Hindlimb muscle (tissue), 1 donor: ENCODE measurements around the gene OCEL1. TPM values are rescaled to one million over a fixed set of nuclear protein-coding genes. Genes with fewer than 3 reads are reported as not detected.

Experiments used
- DNase-seq: peaks from one replicate; pipeline ENCODE4 v3.0.0-alpha.2; 2013
- polyA plus RNA-seq: library from polyadenylated mRNA; unstranded; fragments of 120-200 nt; gene quantifications from one replicate; pipeline ENCODE4 v1.2.1, GENCODE V29; 2013; ENCODE audit not compliant: insufficient read length

OCEL1 gene
- polyA plus RNA-seq, 1 donor, result 8.2 TPM

DNA sequence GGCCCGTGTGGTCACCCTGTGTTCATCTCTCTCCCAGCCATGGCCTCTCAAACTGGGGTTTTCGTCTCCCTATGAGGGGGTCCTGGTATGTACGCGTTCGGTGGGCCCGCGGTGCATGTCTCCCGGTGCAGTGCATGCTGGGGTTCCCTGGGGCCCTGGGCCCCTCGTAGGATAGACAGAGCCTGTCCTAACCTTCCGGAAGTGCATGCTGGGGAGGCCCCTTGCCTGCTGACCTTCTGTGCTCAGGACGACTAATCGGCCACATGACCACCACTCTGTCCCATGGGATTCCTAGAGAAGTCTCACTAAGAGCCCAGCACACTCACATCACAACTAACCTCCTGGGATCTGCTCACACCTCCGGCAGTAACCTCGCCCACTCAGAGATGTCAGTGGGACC lies 15.7 kb upstream of the OCEL1 start:
- no peak for DNase-seq

DNA sequence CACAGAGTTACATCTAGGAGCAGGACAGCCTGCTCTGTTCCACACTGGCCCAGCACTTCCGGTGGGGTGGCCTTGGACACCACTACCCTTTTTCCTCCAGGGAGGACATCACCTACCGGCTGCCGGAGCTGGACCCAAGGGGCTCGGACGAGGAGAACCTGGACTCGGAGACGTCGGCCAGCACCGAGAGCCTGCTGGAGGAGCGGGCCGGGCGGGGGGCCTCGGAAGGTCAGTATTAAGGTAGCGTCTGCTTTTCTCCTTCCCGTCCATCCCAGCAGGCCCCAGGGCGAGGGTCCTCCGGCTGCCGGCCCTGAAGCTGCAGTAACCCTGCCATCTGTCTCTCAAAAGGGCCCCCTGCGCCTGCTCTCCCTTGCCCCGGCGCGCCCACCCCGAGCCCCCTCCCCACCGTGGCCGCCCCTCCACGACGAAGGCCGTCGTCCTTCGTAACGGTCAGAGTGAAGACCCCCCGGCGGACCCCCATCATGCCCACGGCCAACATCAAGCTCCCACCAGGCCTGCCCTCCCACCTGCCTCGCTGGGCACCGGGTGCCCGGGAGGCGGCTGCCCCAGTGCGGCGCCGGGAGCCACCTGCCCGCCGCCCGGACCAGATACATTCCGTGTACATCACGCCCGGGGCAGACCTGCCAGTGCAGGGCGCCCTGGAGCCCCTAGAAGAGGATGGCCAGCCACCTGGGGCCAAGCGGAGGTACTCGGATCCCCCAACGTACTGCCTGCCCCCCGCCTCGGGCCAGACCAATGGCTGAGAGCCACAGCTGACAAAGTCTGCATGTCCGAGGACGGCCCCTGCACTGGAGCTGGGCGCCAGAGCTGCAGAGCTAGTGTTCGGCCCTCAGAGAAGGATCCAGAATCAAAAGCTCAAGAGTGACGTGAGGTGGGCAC lies 14.2 kb upstream of the OCEL1 start:
- DNase-seq, result no peak

DNA sequence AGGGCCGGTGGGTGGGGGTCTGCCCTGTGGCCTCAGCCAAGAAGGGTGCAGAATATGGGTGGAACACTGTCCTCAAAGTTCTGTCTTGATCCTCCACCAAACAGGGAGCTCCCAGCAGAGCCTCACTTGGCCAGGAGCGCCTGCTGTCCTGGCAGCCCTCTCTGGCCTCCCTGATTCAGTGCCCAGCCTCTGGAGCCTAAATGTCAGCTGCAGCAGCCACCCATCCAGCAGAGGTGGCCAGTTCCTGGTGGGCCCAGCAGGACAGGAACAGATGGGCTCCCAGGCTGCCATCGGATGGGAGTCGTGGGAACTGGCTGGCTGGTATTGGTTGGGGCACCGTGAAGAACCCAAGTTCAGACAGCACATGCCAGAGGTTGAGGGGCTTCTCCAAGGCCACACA lies 12.7 kb upstream of the OCEL1 start:
- no peak for DNase-seq

DNA sequence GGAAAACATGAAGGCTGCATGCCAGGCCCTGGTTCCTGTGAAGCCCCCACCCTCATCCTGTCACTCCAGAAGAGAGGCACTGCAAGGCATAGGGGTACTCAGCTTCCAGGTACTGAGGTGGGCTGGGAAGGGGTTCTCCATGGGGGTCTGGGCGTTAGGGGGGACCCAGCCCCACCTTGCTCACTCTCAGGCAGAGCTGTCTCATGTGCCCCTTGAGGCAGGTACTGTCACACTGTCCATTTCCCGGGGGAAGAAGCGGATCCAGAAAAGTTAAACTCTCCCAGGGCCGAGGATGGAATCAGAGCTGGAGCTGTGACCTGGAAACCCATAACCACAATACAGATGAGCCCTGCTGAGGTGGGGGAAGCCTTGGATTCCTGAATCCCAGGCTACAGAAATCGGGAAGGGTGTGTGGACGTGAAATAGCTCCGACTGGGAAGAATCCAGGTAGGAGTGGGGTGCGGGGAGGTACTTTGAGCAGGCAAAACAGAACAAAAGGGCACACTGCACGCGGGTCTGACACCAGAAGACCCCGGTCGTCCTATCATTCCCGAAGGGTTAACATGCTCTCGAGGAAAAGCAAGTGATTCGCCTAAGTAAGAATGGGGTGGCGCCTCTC lies 11.4 kb upstream of the OCEL1 start:
- no peak for DNase-seq

DNA sequence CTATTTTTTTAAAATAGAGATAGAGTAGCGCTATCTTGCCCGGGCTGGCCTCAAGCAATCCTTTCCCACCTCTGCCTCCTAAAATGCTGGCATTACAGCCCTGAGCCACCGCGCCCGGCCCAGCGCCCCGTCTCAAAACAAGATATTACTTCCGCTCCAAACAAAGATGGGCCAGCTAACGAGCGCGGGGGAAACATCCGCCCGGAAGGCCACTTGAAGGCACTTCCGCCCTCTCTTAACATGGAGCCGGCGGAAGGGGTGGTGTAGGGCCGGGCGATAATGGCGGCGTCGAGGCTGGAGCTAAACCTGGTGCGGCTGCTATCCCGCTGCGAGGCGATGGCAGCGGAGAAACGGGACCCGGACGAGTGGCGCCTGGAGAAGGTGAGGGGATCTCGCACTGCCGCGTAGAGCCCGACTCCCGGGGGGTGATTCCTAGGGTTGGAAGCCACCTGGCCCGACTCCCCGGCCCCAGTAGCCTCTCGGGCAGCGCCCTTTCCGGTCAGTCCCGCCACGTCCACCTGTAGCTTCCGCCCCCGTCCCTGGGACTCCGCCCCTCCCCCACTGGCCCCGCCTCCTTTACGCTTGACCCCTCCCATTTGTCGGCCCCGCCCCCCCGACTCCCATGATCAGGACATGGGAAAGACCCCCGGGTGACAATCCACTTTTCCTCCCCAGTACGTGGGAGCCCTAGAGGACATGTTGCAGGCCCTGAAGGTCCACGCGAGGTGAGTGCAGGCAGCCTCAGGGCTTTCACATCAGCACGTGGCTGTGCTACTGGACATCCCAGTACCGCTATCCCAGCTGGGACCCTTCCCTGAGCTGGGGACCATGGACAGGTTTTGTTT lies 10.7 kb upstream of the OCEL1 start, which contains the start of gene USE1:
TSS of gene USE1 (plus strand) at position 231 of the 845 bp plus-strand sequence. CDS start at position 280, 49 bp downstream.
- DNase-seq, result peak; percentile 94

DNA sequence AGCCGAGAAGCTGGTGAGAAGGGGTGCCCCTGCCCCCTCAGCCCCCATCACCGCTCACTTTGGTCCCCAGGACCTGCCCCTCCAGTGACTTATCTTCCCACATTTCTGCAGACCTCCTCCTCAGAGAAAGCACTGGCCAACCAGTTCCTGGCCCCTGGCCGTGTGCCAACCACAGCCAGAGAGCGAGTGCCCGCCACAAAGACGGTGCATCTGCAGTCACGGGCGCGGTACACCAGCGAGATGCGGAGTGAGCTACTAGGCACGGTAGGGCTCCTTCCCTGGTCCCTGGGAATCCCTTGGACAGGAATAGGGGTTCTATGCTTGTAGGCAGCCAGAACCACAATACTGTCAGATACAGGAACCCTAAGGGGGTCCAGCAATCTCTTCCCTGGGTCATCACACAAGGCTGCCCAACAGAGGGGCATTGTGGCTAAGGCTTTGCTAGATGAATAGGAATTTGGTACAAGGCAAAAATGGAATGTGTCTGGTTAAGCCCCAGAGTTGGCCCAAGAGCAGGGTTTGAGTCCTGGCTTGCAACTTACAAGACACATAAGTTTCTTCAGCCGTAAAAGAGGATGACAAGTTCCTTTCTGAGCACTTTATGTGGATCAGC lies 9.9 kb upstream of the OCEL1 start:
- no peak for DNase-seq

DNA sequence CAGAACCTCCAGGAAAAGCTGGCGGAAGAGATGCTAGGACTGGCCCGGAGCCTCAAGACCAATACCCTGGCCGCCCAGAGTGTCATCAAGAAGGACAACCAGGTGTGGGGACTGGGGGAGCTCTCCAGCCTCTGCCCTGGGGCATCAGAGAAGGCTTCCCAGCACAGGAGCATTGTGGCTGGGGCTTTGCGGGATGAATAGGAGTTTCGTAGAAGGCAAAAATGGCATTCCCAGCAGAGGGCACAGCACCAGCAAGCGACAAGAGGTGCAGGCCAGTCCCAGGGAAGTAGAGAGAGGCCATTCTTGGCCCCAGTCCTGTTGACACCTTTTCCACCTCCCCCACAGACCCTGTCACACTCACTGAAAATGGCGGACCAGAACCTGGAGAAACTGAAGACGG lies 6.7 kb upstream of the OCEL1 start:
- DNase-seq, result no peak

DNA sequence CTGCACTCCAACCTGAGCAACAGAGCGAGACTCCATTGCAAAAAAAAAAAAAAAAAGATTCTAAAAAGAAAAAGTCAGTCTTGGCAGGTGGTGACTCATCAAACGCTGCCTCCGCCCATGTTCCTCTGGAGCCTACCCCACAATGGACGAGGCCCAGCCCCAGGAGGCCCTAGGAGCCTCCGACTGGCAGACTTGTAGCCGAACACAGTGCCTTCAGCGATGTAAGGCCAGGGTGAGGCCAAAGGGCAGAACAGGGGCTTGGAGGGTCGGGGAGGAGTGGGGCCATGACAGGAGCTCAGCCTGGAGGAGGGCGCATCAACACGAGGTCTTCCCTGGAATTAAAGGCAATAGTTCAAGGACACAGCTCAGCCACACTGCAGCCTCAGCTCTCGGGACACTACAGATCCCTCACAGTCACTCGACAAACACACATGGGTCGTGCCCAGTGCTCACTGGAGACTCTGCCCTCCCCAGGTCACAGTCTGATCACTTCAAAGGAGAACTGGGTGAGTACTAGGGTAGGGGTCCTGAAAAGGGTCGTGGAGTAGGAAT lies 5.7 kb upstream of the OCEL1 start:
- no peak for DNase-seq

DNA sequence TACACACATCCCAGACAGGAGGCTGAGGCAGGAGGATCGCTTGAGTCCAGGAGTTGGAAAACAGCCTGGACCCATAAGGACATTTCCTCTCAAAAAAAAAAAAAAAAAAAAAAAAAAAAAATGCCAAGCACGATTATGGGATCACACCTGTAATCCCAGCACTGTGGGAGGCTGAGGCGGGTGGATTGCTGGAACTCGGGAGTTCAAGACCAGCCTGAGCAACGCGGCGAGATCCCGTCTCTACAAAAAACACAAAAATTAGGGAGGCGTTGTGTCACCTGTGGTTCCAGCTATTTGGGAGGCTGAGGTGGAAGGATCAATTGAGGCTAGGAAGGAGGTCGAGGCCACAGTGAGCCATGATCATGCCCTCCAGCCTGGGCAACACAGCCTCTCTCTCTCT lies 973 bp upstream of the OCEL1 start:
- no peak for DNase-seq

DNA sequence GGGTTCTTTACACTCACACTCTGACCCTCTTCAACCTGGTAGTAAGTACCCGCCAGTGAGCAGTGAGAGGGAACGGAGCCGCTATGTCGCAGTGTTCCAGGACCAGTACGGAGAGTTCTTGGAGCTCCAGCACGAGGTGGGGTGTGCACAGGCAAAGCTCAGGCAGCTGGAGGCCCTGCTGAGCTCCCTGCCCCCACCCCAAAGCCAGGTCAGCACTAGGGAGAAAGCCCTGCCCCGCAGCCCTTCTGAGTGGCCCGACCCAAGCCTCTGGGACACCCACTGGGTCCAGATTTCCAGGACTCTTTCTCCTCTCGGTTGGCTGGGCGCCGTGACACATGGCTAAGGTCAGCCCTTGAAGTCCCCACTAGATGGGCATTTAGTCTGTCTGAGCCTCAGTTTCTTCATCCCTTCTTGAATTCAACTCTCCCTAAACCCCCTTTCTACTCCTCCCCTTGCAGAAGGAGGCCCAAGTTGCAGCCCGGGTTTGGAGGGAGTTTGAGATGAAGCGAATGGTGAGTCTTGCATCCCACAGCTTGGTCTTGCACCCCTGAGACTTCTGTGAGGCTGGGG lies 1.9 kb downstream of the OCEL1 start:
- DNase-seq, result no peak

DNA sequence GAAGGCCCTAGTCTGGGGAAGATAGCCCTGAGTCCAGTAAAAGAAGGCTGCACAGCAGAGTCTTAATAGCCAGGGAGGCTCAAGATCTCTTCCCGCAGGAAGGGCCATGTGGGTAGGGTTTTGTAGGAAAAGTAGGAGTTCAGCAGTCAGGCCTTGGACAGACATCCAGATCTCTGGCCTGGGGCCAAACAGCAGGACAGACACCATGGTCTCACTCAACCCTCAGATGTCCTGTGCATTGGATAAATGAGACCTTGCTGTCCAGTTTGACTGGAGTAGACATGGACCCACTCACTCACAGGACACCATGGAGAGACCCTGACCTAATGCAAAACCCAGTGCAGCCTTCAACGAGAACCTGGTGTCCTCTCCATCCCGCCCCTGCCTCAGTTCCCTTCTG lies 3.9 kb downstream of the OCEL1 start:
- DNase-seq, result no peak

DNA sequence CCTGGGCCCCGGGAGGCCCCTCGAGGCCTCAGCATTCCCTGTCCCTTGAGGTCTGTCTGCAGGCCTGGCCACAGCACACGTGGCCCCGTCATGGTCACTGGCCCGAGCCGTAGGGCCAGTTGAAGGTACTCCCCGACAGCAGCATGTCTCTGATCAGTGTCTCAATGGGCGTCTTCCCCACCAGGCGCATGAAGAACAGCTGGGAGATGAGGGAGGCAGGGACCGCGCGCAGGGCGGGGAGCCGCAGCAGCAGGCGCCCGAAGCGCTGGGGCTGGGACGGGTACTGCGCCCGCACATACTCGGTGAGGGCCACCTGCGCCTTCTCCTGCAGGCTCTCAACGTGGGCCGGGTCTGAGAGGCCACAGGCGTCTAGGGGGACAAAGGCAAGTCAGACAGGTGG lies 6.2 kb downstream of the OCEL1 start:
- no peak for DNase-seq

DNA sequence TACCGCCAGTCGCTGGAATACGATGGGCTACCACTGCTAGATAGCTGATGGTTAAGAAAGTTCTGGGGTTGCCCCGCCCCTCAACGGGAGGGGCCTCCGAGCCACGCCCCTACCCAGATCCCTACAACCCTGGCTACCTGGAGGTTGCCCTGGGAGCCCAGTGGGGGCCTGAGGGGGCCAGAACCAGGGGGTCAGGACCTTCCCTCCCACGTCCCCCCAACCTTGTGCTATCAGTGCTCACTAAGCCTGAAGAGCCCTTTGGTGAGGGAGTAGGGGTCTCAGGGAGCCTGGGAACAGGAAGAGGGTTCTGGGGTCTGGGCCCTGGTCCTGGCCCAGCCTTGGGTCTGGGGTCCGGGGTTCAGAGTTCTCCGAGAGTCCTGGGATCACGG lies 8.9 kb downstream of the OCEL1 start:
- DNase-seq, result peak; percentile 41

DNA sequence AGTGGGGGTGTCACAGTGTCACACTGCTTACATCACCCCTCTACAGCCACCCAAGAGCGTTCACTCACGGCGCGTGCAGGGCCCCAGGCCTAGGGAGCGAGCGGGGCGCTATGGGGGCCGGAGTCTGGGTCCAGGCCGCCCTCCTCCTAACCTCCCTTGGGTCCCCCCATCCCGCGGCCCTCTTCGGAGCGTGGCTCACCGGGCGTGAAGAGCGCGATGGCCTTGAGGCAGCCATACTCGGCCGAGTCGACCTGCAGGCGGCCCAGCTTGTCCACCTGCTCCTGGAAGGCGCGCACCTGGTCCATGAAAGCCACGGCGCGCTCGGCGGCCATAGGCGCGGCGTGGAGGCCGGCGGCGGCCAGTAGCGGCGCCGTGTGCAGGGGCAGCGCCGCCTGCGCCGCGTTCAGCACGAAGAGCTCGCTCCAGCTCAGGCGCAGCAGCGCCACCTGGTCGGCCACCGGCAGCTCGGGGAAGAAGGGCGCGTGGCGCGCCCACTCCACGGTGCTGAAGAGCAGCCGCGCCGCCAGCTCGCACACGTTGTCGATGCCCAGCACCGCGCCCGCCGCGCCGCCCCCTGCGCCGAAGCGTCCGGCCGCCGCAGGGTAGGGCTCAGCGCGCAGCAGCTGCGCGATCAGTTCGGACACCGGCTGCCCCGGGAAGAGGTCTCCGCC lies 9.4 kb downstream of the OCEL1 start:
- peak; percentile 88 for DNase-seq

DNA sequence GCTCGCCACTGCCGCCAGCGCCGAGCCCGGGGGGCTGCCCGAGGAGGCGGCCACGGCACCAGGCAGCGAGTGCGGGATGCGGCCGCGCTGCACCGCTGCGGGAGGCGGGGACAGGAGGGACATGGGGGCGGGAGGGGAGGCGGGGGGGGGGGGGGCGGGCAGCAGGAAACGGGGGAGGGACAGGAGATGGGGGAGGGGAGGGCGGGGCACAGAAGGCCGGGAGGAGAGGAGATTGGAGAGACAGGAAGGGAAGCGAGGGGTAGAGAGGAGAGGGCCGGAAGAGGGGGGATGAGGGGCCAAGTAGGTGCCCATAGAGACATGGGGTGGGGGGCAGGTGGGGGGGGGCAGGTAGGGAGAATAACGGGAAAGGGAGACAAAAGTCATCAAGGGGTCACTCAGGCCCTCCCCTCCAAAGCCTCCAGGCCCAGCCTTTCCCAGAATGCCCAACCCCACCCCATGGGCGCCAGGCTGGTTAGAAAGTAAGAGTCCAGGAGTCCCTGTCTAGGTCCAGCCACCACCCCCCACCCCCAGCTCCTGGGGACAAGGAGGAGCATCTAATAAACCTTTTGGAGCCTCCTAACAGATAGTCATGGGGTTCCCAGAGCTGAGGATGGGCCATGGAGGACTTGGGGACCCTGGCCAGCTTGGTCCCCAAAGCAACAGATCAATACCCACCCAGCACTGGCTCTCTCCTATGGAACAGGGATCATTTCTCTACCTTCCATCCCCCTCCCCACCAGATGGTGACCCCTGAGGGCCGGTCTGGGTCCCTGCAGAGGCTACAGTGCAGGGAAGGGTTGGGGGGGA lies 10.1 kb downstream of the OCEL1 start:
- peak; percentile 35 for DNase-seq

DNA sequence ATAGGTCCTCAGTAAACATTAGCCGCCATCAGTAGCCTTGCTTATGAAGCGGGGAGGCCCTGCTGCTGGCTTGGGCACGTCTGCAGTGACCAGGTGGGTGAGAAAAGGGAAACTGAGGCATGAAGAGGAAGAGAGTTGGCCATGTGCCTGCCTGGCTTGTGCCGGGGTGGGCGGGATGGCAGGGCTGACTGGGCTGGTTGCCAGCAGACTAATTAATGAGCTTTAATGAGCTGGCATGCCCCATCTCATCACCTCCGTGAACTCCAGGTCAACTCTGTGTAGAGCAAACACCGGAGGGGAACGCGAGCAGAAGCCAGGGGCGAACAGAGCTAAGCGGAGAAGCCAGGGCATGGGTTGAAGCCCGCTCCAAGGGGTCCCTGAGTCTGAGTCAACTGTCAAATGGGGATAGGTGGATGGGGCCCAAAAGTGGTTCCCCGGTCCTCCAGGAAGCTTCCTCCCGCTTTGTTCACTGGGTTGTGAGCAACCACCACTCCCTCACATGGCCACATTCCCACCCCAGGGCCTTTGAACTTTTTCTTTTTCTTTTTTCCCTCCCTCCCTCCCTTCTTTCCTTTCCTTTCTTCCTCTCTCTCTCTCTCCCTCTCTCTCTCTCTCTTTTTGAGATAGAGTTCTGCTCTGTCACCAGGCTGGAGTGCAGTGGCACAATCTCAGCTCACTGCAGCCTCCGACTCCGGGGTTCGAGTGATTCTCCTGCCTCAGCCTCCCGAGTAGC lies 11.0 kb downstream of the OCEL1 start:
- no peak for DNase-seq

DNA sequence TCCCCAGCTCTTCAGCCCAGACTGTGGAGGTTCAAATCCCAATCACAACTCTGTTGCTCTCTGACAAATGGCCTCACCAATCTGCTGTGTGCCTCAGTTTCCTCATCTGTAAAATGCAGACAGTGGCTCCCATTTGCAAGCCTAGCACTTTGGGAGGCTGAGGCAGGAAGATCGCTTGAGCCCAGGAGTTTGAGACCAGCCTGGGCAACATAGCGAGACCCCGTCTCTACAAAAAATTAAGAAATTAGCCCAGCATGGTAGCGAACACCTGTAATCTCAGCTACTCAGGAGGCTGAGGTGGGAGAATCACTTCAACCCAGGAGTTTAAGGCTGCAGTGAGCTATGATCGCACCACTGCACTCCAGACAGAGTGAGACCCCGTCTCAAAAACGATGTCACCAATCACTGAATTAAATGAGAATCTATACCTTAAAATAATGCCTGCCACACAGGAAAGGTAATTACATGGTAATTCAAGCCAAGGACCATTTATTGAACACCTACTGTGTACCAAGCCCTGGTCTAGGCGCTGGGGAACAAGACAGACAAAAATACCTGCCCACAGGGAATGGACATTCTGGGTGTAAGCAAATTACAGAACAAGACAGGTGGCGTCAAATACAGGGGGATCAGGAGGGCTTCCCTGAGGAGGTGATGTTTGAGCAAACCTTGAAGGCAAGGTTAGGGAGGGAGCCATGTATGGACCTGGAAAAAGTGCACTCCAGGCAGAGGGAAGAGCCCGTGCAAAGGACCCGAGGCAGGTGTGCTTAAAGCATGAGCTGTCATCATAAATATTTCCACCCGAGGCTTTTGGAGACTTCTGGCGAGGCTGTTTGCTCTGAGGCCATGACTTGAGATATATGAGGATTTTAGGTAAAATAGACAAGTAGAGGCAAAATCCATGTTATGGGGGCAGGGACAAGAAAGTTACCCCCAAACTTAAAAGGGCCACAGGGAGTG lies 12.0 kb downstream of the OCEL1 start:
- no peak for DNase-seq

DNA sequence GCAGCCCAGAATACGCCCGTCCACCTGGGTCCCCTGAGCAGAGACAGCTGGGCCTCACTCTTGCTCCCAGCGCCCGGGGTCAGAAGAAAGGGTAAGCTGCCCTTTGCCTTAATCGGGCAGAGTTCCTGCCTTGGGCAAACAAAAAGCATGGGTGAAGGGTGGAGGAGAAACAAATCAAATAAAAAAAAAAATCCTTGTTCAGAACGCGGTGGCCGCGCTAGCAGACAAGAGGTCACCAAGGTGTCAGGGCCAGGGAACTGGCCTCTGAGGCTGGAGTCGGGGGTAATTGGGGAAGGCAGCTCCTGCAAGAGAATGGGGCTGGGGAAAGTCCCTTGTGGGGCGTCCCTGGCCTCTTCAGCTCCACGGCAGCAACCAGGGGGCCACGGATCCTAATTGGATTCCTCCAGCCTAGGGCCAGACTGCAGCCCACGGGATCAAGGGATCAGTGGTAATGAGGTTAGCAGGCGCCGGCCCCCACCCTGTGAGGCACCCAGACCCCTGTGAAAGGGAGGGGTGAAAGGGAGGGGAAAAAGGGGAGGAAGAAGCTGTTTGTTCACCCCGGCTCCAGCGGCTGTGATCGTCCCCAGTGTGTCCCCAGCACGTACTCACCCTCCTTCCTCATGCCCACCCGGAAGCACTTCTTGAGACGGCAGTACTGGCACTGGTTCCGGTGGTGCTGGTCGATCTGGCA lies 14.2 kb downstream of the OCEL1 start:
- no peak for DNase-seq
